H1 (cell line): Measurements from ENCODE around the gene SEMA5B. TPM values are rescaled to one million over a fixed set of nuclear protein-coding genes. Genes with fewer than 3 reads are reported as not detected.

Source experiments
- polyA plus RNA-seq, 7 experiments: library from polyadenylated mRNA; depleted of rRNA in 3 of 7; stranded (reverse) in 5 of 7; unstranded in 2 of 7; fragments of >200 nt in 5 of 7; fragments of 200-250 nt in 2 of 7; gene quantifications; 1 replicate in 5 of 7; 2 replicates in 1 of 7; 4 replicates in 1 of 7; pipeline versions ENCODE4 v1.2.1 to v1.2.3, GENCODE V29; 2011 to 2013; ENCODE audit warnings: missing spikeins in 2 of 7, mixed read lengths in 2 of 7
- total RNA-seq: library from RNA; stranded (reverse); fragmentation: NEBNext Ultra II Directional; extraction: Animal tissue kit (Norgen Biotek cat#: 25700); gene quantifications from 2 replicates; pipeline ENCODE4 v1.2.1, GENCODE V29; 2021
- TF ChIP-seq, protein P1 (sequence below): IDR thresholded peaks from 2 replicates; pipeline ENCODE4 v1.6.1; 2012; ENCODE audit warnings: inconsistent platforms

The SEMA5B gene
- total and polyA plus RNA-seq, 2 of the 8 experiments (the other 6 are each of a cell fraction or from before 2014, with no cell fraction given), result 13.1 to 22.4 TPM

DNA sequence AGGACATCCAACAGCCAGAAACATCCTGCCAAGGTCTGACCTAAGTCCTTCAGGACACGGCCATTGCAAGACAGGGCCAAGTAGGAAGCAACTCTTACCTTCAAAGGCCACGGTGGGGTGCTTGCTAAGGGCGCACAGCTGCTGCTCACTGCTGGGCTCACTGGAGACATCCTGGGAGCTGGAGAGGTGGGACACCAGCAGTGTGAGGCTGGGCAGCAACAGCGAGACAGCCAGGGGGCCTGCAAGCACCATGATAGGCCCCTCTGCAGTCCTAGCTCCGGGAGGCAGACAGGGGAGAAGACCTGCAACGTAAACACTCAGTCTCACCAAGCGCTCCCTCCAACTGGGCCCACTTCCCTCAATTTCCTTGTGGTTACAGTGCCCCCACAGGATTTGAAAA, 79.2 kb downstream of the SEMA5B start (continued):
- TF ChIP-seq, protein P1, sequence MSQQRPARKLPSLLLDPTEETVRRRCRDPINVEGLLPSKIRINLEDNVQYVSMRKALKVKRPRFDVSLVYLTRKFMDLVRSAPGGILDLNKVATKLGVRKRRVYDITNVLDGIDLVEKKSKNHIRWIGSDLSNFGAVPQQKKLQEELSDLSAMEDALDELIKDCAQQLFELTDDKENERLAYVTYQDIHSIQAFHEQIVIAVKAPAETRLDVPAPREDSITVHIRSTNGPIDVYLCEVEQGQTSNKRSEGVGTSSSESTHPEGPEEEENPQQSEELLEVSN, result no peak
- TF ChIP-seq, all 59 proteins: peak for 2
